ENCODE results near the gene CLDN18.

DNA sequence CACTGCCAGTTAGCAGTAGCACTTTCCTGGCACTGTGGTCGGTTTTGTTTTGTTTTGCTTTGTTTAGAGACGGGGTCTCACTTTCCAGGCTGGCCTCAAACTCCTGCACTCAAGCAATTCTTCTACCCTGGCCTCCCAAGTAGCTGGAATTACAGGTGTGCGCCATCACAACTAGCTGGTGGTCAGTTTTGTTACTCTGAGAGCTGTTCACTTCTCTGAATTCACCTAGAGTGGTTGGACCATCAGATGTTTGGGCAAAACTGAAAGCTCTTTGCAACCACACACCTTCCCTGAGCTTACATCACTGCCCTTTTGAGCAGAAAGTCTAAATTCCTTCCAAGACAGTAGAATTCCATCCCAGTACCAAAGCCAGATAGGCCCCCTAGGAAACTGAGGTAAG is 22.6 kb downstream of the CLDN18 start:
- TF ChIP-seq FOSL1 (IDR thresholded peaks at IDR 0.05; ENCODE audit: low read depth) (no peak), CTCF (IDR thresholded peaks at IDR 0.05 in 2 of 3, conservative IDR thresholded peaks at IDR 0.05 in 1 of 3; ENCODE audit: borderline replicate concordance in 1 of 3, insufficient read depth in 1 of 3, low read depth in 2 of 3, low read length in 2 of 3) (no peak), POLR2A (IDR thresholded peaks at IDR 0.05; ENCODE audit: borderline replicate concordance, extremely low read depth, insufficient read depth, insufficient read length) (no peak), EZH2phosphoT487 (IDR thresholded peaks at IDR 0.05; ENCODE audit: borderline replicate concordance) (no peak), EZH2 (IDR thresholded peaks at IDR 0.05) (no peak), POLR2AphosphoS5 (IDR thresholded peaks at IDR 0.05; ENCODE audit: low read depth, low read length) (no peak)
- TF ChIP-seq, protein P1, sequence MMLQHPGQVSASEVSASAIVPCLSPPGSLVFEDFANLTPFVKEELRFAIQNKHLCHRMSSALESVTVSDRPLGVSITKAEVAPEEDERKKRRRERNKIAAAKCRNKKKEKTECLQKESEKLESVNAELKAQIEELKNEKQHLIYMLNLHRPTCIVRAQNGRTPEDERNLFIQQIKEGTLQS (IDR thresholded peaks at IDR 0.05) = no peak

Measured in HCT116 (cell line).